ENCODE measurements around the gene KIF11.
"Not testable (repeated sequence)": the region's sequence is repeated elsewhere in the genome, so short reads cannot be mapped to it uniquely, and the experiment has no call there.

Gene KIF11

DNA sequence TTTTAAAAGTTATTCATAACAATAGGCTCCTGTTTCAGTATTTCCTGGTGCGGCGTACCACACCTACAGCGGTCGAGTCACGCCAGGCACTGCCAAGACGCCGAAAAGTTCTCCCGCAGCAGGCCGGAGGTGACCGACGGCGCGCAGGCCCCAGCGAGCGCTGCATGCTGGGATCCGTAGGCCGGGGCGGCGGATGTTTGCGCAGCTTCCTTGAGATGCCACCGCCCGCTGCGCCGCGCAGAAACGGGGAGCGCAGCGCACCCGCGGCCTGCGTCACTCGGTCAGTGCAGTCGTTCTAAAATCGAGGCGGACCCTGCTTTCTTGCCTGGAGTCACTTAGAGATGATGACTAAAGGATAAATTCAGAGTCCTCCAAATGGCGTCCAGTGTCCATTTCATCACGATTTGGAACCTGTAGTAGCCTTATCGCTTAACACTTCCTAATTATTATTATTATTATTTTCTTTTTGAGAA lies 1.3 kb upstream of the KIF11 start:
- peak; percentile 95 for DNase-seq (ENCODE audit: low spot score)

DNA sequence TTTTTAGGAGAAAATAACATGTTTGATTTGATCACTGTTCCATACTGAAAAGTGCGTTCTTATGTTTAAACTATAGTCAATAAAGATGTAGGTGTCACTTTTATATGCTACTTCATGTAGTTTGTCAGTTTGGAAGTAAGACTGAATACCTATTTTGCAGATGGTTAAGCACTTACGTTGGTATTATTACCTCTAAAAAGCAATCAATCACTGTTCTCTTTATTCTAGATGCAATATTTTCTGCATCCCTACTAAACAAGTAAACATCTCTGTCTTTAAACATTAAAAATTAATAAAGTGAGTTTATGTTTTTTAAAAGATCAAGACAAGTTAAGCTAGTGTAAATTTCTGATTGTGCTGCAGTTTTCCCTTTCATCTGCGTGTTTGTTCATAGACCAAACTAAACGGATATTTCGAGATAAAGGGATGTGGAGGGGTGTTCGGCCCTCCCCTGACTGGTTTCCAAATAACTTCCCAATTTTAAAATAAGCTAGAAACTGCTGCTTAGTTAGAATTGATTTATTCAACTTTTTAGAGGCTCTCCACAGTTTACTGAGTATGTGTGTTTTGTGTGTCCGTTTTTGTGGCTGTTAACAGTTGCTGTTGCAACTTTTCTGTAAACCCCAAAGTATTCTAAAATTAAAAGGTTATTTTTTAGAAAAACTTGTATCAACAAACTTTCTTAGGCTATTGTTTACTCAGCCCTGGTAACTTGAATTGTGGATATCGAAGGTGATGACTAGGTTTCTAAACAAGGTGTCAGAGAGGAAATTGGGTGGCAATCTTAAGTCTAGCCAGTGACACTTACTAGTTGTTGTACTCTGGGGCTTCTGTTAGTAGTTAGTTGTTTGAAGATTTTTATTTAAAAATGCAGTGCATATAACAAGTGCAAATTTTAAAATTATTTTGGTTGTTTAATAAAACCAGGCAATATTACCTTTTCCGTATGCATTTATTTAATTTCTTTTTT lies 974 bp downstream of the KIF11 start:
- DNase-seq (ENCODE audit: low spot score) = no peak

DNA sequence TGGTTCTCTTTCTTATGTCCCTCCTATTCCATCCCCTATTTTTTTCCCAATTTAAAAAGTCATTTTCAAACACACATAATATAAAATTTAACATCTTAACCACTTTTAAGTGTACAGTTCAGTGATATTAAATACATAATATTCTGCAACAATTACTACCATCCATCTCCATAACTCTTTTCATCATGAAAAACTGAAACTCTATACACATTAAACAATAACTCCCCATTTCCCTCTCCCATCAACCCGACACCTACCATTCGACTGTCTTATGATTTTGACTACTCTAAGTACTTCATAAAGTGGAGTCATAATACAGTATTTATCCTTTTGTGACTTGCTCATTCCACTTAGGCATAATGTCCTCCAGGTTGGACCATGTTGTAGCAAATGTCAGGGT lies 2.6 kb downstream of the KIF11 start:
- no peak for DNase-seq (ENCODE audit: low spot score)

DNA sequence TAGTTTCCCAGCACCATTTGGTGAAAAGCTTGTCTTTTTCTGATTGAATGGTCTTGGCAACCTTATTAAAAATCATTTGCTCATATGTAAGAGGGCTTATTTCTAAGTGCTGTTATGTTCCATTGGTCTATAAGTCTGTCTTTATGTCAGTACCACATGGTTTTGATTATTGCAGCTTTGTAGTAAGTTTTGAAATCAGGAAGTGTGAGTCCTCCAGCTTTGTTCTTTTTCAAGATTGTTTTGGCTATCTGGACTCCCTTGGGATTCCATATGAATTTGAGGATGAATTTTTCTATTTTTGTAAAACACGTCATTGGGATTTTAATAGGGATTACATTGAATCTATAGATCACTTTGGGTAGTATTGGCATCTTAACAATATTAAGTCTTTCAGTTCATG lies 5.4 kb downstream of the KIF11 start:
- DNase-seq (ENCODE audit: low spot score) = no peak

DNA sequence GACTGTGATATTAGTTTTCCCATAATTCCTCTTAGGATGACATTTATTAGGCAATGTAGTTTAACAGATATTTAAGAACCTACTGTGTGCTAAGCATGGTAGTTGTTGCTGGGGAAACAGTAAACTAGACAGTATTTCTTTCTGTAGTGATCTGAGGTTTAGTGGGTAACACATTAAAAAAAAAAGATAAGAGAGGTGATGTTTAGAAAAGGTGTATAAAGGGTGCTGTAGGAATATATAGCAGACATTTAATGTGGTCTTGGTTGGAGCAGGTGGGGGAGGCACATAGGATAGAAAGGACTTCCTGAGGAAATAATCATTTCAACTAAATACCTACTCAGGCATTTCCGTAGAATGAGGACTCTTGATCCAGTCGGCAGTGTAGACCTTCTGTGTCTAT lies 11.9 kb downstream of the KIF11 start:
- no peak for DNase-seq (ENCODE audit: low spot score)

DNA sequence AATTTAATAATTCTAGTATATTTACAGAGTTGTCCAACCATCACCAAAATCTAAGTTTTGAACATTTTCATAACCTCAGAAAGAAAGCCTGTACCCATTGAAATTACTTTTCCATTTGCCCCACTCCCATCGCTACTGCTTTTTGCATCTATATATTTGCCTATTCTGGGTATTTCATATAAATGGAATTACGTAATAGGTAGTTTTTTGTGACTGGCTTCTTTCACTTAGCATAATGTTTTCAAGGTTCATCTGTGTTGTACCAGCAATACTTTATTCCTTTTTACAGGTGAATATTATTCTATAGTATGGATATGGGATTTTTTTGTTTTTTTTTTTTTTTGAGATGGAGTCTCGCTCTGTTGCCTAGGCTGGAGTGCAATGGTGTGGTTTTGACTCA lies 22.6 kb downstream of the KIF11 start:
- DNase-seq (ENCODE audit: low spot score) = no peak

DNA sequence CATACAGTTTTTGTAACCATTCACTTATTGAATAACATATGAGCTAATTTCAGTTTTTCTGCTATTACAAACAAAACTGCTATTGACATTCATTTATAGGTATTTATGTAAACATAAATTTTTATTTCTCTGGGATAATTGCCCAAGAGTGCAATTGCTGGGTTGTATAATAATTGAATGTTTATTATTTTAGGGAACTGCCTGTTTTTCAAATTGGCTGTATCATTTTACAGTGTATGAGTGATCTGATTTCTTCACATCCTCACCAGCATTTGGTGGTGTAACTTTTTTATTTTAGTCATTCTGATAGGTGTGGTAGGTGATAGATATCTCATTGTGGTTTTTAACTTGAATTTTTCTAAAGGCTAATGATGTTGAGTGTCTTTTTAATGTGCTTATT lies 26.4 kb downstream of the KIF11 start:
- no peak for DNase-seq (ENCODE audit: low spot score)

DNA sequence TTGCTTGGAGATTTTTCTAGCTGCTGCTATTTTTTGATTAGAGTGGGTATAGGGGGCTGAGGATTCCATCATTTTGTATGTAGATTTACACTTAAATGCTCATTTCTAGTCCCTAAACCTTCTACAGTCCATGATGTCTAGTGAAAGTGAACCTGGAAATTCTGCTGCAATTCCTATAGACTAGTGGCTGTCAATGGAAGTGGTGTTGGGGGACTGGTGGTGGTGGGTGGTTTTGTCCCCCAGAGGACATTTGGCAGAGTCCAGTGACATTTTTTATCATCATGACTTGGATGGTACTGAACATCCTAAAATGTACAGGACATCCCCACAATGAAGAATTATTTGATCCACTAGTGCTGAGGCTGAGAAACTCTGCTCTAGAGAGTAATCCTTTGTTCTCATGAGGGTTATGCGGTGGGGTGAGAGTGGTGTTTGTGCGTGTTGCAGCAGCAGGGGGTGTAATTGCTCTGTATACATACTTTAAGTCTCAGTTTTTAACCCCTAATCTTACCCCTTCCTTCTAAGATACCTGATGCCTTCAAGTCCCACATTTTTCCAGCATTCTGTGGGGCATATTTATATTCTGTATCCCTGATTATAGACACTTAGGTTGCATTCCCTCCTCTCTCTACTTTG lies 35.0 kb downstream of the KIF11 start:
- no peak for DNase-seq (ENCODE audit: low spot score)

DNA sequence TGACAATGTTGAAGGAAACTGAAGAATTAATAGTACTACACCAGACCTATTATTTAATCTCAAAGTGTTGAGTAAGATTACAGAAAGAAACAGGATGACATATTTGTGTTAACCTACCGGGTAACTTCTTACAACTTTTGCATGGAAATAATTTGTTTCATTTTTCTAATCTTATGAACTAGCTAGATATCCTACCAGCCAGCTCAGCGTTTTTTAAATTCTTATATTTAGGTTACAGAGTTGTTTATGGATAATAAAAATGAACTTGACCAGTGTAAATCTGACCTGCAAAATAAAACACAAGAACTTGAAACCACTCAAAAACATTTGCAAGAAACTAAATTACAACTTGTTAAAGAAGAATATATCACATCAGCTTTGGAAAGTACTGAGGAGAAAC lies 37.0 kb downstream of the KIF11 start:
- DNase-seq (ENCODE audit: low spot score) = no peak

DNA sequence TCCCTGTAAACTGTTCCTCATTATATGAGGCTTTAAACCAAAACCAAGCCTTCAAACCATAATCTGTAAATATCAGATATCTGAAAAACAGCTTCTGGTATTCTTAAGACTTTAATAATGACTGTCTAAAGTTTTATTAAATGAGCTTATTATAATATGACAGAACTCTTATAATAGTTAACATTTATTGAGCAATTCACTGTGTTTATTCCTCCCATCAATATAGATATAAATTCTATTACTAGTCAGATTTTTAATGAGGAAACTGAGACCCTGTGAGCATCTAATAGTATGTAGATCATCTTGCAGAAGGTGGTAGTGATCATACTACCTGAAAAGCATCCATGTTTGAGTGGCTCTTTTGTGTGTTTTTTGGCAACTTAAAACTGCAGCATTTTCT lies 45.1 kb downstream of the KIF11 start:
- no peak for DNase-seq (ENCODE audit: low spot score)

DNA sequence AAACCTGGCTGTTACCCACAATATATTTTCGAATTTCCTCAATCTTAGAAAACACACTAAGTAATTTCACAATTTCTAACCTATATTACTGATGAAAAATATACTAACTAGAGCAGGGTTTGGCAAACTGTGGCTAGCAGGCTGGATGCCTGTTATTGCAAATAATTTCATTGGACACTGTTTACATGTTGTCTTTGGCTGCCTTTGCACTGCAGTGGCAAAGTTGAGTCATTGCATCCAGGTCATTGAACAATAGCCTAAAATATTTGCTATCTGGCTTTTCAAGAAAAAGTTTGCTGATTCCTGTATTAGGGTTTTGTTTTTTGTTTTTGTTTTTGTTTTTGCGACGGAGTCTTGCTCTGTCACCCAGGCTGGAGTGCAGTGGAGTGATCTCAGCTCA lies 47.2 kb downstream of the KIF11 start:
- DNase-seq (ENCODE audit: low spot score) = no peak

DNA sequence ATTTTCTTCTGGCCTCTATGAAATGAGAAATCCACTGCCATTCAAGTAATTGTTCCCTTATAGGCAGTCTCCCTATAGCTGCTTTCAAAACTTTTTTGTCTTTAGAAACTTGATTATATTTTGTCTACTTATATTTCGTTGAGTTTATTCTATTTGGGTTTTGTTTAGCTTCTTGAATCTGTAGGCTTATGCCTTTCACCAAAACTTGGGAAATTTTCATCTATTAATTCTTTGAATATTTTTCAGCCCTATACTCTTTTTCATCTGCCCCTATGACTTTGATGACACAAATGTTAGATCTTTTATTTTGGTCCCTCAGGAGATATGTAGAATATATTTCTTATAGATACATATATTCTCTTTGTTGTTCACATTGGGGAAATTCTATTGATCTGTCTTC lies 48.6 kb downstream of the KIF11 start:
- no peak for DNase-seq (ENCODE audit: low spot score)

DNA sequence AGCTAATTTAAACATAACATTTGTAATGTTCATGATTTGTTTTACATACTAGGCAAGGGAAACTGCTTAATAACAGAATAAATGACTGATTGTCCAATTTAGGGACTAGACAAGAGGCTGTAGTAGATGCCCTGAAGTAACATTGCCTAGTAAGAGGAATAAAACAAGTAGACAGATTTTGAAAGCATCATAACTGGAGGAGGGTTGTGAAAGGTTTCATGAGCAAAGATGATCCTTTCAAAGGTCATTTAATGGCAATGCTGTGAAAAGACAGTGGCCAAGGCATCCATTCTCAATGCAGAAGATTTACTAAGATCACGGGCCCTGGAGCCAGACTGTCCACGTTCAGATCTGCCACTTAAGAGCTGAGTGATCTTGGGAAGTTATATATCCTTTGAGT lies 52.0 kb downstream of the KIF11 start:
- no peak for DNase-seq (ENCODE audit: low spot score)

DNA sequence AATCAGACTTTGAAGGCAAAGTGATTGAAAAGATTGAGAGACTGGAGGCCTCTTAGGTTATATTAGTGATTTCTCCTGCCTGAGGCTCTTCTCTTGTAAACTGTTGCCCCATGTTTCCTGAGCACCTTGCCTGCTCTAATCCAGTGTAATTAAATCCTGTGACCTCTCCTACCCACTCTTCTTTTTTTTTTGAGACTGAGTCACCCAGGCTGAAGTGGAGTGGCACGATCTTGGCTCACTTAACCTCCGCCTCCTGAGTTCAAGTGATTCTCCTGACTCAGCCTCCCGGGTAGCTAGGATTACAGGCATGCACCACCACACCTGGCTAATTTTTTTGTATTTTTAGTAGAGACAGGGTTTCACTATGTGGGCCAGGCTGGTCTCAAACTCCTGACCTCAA lies 57.9 kb downstream of the KIF11 start:
- DNase-seq (ENCODE audit: low spot score) = not testable (repeated sequence)

DNA sequence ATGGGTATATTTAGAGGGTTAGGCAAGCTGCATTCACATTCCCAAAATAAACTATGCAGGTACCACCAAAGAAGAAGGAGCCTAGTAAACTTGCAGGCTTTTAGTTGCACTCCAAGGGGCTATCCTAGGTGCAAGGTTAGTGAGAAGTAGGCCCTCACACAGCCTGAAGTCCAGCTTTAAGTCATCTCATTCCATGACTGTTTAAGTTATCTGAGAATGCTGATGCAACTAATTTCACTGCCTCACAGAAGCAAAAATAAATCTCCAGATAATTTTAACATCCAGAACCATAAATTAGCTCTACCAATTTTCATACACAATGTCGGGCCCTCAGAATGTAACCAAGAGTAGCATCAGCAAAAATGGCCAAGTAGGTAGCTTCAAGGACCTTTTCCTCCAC lies 62.5 kb downstream of the KIF11 start:
- DNase-seq (ENCODE audit: low spot score) = no peak

DNA sequence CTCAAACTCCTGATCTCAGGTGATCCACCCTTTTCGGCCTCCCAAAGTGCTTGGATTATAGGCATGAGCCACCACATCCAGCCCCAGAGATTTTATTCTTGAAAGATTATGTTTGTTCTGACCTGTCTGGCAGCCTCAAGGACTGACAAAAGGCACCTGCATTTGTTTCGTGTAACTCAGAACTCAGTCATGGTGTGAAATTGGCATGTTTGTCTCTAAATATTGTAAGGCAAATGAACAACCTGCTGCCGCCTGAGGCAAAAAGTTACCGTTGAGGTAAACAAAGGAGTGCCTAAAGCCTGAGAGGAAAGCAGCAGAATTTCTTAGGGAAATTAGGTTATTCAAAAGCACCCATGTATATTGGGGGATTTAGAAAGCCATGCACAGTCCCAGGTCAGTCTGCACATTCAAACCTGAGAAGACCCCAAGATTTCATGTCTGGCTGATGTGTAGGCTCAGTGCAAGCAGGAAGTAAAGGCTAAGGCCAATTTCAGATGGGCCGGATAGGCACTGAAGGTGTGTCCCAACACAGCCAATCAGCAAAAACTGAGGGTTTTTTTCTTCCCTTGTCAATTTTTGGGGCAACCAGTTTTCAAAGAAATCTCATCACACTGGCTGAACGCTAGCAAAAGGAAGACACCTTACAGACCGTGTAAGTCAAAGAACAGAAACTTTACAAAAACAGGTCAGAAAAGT lies 63.5 kb downstream of the KIF11 start:
- DNase-seq (ENCODE audit: low spot score) = no peak

DNA sequence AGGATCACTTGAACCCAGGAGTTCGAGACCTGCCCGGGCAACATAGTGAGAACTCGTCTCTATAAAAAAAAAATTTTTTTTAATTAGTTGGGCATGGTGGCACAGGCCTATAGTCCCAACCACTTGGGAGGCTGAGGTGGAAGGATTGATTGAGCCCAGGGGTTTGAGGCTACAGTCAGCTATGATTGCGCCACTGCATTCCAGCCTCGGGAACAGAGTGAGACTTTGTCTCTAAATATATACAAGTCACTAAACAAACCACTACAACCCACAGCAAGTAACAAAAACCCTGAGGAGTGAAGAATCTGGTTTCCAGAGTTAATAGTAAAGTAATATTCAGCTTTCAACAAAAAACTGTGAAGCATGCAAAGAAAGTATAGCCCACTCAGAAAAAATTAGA lies 64.1 kb downstream of the KIF11 start:
- DNase-seq (ENCODE audit: low spot score) = no peak

DNA sequence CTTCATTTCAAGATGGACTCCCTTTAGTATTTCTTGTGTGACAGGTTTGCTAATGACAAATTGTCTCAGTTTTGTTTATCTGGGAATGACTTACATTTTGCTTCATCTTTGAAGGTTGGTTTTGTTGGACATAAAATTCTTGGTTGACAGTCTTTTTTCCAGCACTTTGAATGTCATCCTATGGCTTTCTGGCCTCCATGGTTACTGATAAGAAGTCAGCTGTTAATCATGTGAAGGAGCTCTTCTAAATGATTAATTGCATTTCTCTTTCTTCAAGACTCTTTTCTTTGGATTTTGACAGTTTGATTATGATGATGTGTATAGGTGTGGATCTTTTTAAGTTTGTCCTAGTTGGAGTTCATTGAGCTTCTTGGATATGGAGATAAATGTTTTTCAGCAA lies 69.9 kb downstream of the KIF11 start:
- DNase-seq (ENCODE audit: low spot score) = no peak

DNA sequence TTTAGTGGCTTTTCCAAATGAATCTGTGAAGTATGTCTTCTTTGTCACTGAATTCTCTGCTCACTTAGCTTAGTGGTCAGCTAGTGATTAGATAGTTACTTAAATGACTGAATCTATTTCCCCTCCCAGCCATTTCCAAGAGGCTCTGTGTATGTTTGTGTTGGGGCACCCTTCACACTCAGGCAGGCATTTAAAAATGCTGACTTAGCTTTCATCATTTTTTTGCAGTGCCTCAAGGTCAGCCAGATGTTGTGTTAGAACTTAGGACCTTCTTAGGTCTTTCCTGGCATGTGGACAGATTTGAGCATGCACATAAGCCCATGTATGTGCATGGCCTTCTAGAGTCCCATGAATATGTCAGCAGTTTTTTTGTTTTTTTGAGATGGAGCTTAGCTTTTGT lies 71.4 kb downstream of the KIF11 start:
- DNase-seq (ENCODE audit: low spot score) = no peak

DNA sequence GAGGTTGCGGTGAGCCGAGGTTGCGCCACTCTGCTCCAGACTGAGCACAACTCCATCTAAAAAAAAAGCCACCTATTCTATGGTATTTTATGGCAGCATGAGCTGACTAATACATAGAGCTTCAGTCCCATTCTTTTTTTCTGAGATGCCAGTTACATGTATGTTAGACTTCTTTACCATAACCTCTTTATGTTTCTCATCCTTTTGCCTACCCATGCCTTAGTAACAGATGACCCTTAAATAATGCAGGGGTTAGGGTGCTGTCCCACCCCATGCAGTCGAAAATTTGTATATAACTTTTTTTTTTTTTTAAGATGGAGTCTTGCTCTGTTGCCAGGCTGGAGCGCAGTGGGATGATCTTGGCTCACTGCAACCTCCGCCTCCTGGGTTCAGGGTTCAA lies 74.1 kb downstream of the KIF11 start:
- no peak for DNase-seq (ENCODE audit: low spot score)

DNA sequence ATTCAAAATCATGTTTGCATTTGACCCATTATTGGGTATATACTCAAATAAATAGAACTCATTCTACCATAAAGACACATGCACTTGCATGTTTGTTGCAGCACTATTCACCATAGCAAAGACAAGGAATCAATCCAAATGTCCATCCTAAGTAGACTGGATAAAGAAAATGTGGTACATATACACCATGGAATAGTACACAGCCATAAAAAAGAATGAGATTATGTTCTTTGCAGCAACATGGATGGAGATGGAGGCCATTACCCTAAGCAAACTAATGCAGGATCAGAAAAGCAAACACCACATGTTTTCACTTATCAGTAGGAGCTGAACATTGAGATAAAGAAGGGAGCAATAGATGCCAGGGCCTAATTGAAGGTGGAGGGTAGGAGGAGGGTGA lies 84.8 kb downstream of the KIF11 start:
- DNase-seq (ENCODE audit: low spot score) = no peak

DNA sequence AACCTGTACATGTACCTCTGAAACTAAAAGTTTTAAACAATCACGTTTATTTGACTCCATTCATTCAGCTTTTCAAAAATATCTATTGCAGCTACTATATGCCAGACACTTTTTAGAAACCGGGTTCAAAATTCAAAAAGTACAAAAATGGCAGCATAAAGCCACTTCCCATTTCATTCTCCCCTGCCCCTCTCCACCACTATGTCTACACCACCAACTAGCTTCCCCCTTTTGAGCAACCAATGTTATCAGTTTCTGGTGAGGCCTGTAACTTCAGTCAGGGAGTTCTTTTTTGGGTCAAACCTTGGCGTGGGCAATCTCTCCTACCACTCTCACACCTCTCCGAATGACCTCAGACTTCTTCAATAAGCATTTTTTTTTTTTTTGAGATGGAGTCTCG lies 85.3 kb downstream of the KIF11 start:
- DNase-seq (ENCODE audit: low spot score) = no peak

DNA sequence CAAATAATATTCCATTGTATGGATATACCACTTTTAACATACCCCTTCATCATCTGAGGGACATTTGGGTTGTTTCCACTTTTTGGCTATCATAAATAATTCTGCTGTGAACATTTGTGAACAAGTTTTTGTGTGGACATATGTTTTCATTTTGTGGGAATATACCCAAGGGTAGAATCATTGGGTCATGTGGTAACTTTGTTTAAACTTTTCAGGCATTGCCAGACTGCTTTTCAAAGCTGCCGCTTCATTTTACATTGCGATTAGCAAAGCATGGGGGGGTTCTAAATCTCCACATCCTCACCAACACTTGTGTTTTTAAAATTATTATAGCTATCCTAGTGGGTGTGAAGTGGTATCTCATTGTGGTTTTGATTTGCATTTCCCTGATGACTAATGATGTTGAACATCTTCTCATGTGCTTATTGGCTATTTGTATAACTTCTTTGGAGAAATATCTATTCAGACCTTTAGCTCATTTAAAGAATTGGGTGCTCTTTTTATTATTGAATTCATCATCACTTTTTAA lies 88.4 kb downstream of the KIF11 start:
- no peak for DNase-seq (ENCODE audit: low spot score)

Measured in Ammon's horn (tissue), 1 donor.